Hepatocyte (in vitro differentiated cells): Measurements from ENCODE around the gene NUAK1. TPM values are rescaled to one million over a fixed set of nuclear protein-coding genes. Genes with fewer than 3 reads are reported as not detected.

Source experiments
- DNase-seq: peaks from one replicate; pipeline ENCODE4 v3.0.0-alpha.2; 2016; ENCODE audit warnings: low spot score
- H2AFZ ChIP-seq: fragments of 200-600 bp; sonication (generic); 2 replicates; pipeline ENCODE4 v1.6.0; 2016; ENCODE audit warnings: antibody characterized with exemption, mild to moderate bottlenecking
- H3K27ac ChIP-seq: fragments of 200-600 bp; sonication (generic); 2 replicates; pipeline ENCODE4 v1.5.1; 2016; ENCODE audit warnings: mild to moderate bottlenecking
- H3K27me3 ChIP-seq: fragments of 200-600 bp; sonication (generic); 2 replicates; pipeline ENCODE4 v1.6.1; 2016
- H3K36me3 ChIP-seq: fragments of 200-600 bp; sonication (generic); replicated peaks from 2 replicates; pipeline ENCODE4 v1.5.1; 2016; ENCODE audit warnings: low read depth; ENCODE audit not compliant: insufficient read depth
- H3K4me1 ChIP-seq: fragments of 200-600 bp; sonication (generic); 2 replicates; pipeline ENCODE4 v1.5.1; 2016; ENCODE audit warnings: mild to moderate bottlenecking, moderate library complexity; ENCODE audit not compliant: insufficient read depth
- H3K4me2 ChIP-seq: fragments of 200-600 bp; sonication (generic); 2 replicates; pipeline ENCODE4 v1.6.0; 2016
- H3K4me3 ChIP-seq: fragments of 200-600 bp; sonication (generic); 2 replicates; pipeline ENCODE4 v1.5.1; 2016; ENCODE audit warnings: mild to moderate bottlenecking
- H3K79me2 ChIP-seq: fragments of 200-600 bp; sonication (generic); 2 replicates; pipeline ENCODE4 v1.6.0; 2017; ENCODE audit warnings: mild to moderate bottlenecking
- H3K9me2 ChIP-seq: fragments of 200-600 bp; sonication (generic); replicated peaks from 2 replicates; pipeline ENCODE4 v1.6.0; 2017; ENCODE audit warnings: mild to moderate bottlenecking; ENCODE audit not compliant: insufficient read depth
- H3K9me3 ChIP-seq: fragments of 200-600 bp; sonication (generic); 2 replicates; pipeline ENCODE4 v1.5.1; 2016; ENCODE audit warnings: low read depth, mild to moderate bottlenecking
- H4K20me1 ChIP-seq: fragments of 200-600 bp; sonication (generic); 2 replicates; pipeline ENCODE4 v1.6.0; 2016; ENCODE audit warnings: mild to moderate bottlenecking; ENCODE audit not compliant: insufficient read depth, poor library complexity, severe bottlenecking
- EZH2 ChIP-seq: fragments of 200-600 bp; sonication (generic); IDR thresholded peaks from 2 replicates; pipeline ENCODE4 v1.6.1; 2016; ENCODE audit warnings: antibody characterized with exemption, mild to moderate bottlenecking, borderline replicate concordance
- EZH2phosphoT487 ChIP-seq: fragments of 200-600 bp; sonication (generic); IDR thresholded peaks from one replicate; pipeline ENCODE4 v1.6.1; 2018; ENCODE audit warnings: antibody characterized with exemption, mild to moderate bottlenecking, low read depth, moderate library complexity; ENCODE audit not compliant: unreplicated experiment, severe bottlenecking
- WGBS: methylation state at CpG from one replicate; pipeline ENCODE4 v1.1.6; 2016; ENCODE audit warnings: low lambda C conversion rate; ENCODE audit errors: missing lambda C conversion rate; 5-methylcytosine and 5-hydroxymethylcytosine counted together
- polyA plus RNA-seq: library from polyadenylated mRNA; unstranded; fragments of >200 nt; fragmentation: Nextera tagmentation; extraction: Ambion mirVana; gene quantifications from 2 replicates; pipeline ENCODE4 v1.2.1, GENCODE V29; 2016
- total RNA-seq: library from RNA; depleted of rRNA; stranded (reverse); fragments of >200 nt; gene quantifications from 2 replicates; pipeline ENCODE4 v1.2.3, GENCODE V29; 2014
- TF ChIP-seq, protein P1 (sequence below): fragments of 200-600 bp; sonication (generic); IDR thresholded peaks from 2 replicates; pipeline ENCODE4 v1.5.1; 2016; ENCODE audit warnings: antibody characterized with exemption, mild to moderate bottlenecking; ENCODE audit not compliant: poor library complexity

NUAK1 gene
- total and polyA plus RNA-seq, 2 experiments from 2014 or later = 3.5 to 13.0 TPM

- no peaks in the 10 kb centered on the region for H3K9me3 ChIP-seq
- H2AFZ ChIP-seq = no peak overlapping the region
- DNase-seq = no peak
- no peak overlapping the region for H3K27ac ChIP-seq
- H4K20me1 ChIP-seq = no peaks in the 10 kb centered on the region
- no peaks in the 10 kb centered on the region for H3K36me3 ChIP-seq
- H3K4me3 ChIP-seq = no peak overlapping the region
- no peaks in the 10 kb centered on the region for H3K4me1 ChIP-seq
- TF ChIP-seq, protein P1, sequence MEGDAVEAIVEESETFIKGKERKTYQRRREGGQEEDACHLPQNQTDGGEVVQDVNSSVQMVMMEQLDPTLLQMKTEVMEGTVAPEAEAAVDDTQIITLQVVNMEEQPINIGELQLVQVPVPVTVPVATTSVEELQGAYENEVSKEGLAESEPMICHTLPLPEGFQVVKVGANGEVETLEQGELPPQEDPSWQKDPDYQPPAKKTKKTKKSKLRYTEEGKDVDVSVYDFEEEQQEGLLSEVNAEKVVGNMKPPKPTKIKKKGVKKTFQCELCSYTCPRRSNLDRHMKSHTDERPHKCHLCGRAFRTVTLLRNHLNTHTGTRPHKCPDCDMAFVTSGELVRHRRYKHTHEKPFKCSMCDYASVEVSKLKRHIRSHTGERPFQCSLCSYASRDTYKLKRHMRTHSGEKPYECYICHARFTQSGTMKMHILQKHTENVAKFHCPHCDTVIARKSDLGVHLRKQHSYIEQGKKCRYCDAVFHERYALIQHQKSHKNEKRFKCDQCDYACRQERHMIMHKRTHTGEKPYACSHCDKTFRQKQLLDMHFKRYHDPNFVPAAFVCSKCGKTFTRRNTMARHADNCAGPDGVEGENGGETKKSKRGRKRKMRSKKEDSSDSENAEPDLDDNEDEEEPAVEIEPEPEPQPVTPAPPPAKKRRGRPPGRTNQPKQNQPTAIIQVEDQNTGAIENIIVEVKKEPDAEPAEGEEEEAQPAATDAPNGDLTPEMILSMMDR = no peak
- no peak for TF ChIP-seq EZH2phosphoT487
- TF ChIP-seq EZH2 = no peak
- no peaks in the 10 kb centered on the region for H3K79me2 ChIP-seq
- no peak overlapping the region for H3K4me2 ChIP-seq
- no peaks in the 10 kb centered on the region for H3K27me3 ChIP-seq
- H3K9me2 ChIP-seq = no peaks in the 10 kb centered on the region
Measured at GRCh38 chr12:106054049-106054448, 84.7 kb downstream of the NUAK1 start.

DNA sequence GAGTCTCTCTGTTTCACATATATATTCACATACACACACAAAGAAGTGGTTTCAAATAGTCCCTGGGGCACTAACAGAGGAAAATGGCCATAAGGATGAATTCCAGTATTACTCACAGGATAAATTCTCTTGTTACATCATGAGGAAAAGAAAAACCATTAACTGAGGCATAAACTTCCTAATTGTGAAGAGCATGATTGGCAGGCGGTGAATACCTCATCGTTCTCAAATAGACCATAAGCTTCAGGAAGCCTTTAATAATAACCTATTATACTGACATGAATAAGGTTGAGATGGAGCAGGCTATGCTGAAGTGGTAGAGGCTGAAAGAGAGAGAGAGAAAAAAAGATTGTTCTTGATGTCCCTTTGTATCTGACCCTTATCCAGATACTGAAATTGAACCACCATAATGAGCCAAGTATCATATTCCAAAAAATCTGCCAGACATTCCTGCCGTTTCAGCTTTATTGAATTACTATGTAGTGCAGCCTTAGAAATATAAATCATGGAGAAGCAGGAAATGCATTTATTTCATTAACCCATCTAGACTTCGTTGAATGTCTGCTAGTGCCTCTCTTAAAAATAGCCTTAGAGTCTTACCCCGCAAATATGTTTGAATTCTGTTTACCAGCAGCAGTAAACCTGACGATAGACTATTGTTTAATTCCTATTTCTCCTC lies 86.8 kb downstream of the NUAK1 start:
- H3K9me3 ChIP-seq = no peaks in the 10 kb centered on the region
- no peaks in the 10 kb centered on the region for H3K36me3 ChIP-seq
- DNase-seq = no peak
- no peaks in the 10 kb centered on the region for H3K4me1 ChIP-seq
- WGBS = 82% methylated on average over 6 of the region's 6 CpGs
- no peaks in the 10 kb centered on the region for H3K9me2 ChIP-seq
- H3K27ac ChIP-seq = no peak overlapping the region
- no peaks in the 10 kb centered on the region for H4K20me1 ChIP-seq
- H2AFZ ChIP-seq = no peak overlapping the region
- H3K79me2 ChIP-seq = no peaks in the 10 kb centered on the region
- no peaks in the 10 kb centered on the region for H3K27me3 ChIP-seq
- TF ChIP-seq, protein P1 = no peak
- TF ChIP-seq EZH2 (no peak), EZH2phosphoT487 (no peak)
- no peak overlapping the region for H3K4me3 ChIP-seq
- H3K4me2 ChIP-seq = no peak overlapping the region

GRCh38 chr12:106049546-106049945 lies 89.2 kb downstream of the NUAK1 start:
- Histone ChIP-seq H3K4me1 (no peaks in the 10 kb centered on the region), H3K36me3 (no peaks in the 10 kb centered on the region), H2AFZ (no peak overlapping the region), H3K9me3 (no peaks in the 10 kb centered on the region), H3K27ac (no peak overlapping the region), H3K4me3 (no peak overlapping the region), H3K4me2 (no peak overlapping the region), H3K79me2 (no peaks in the 10 kb centered on the region), H3K27me3 (no peaks in the 10 kb centered on the region), H4K20me1 (no peaks in the 10 kb centered on the region), H3K9me2 (no peaks in the 10 kb centered on the region)
- 93% methylated on average over 5 of the region's 5 CpGs for WGBS
- TF ChIP-seq EZH2 = no peak
- TF ChIP-seq, protein P1 = no peak
- no peak for TF ChIP-seq EZH2phosphoT487
- no peak for DNase-seq
